Effector memory CD8-positive, alpha-beta T cell (primary cell): ENCODE measurements around the gene PAX3.
A peak's percentile ranks its signal among the peaks of the same experiment; 100 is the strongest.

Source experiments
- ATAC-seq: fragments of 150-1000 bp; cut with Tn5 transposase; replicated peaks from 2 replicates; pipeline ENCODE4 v1.10.0; 2021; ENCODE audit warnings: mild to moderate bottlenecking, moderate library complexity
- DNase-seq, 3 experiments: peaks; one replicate each; pipeline ENCODE4 v3.0.0; 2021
- H3K27ac Mint-ChIP-seq, 2 donors: one replicate each; pipeline ENCODE4 v1.8.0; 2022; ENCODE audit warnings: mild to moderate bottlenecking in 2 of 2, mixed read lengths in 2 of 2, moderate library complexity in 2 of 2
- H3K27me3 Mint-ChIP-seq, 2 donors: one replicate each; pipeline ENCODE4 v1.8.0; 2022; ENCODE audit warnings: mixed read lengths in 2 of 2
- H3K36me3 Mint-ChIP-seq: one replicate; pipeline ENCODE4 v1.8.0; 2022; ENCODE audit warnings: mild to moderate bottlenecking, moderate library complexity, mixed read lengths; ENCODE audit not compliant: insufficient read depth
- H3K4me1 Mint-ChIP-seq, 2 donors: one replicate each; pipeline ENCODE4 v1.8.0; 2022; ENCODE audit warnings: low read depth in 2 of 2, mixed read lengths in 2 of 2
- H3K4me3 Mint-ChIP-seq, 2 donors: one replicate each; pipeline ENCODE4 v1.8.0; 2022; ENCODE audit warnings: mild to moderate bottlenecking in 2 of 2, mixed read lengths in 2 of 2, moderate library complexity in 2 of 2
- H3K9me3 Mint-ChIP-seq, 2 donors: one replicate each; pipeline ENCODE4 v1.8.0; 2022; ENCODE audit warnings: mixed read lengths in 2 of 2
- total RNA-seq, 9 experiments: gene quantifications; one replicate each; lab custom pipeline; 2026; lab: John Stamatoyannopoulos, UW

The PAX3 gene
- 0 to 1.1 (median 0) reads per million in 9 experiments for total RNA-seq

DNA sequence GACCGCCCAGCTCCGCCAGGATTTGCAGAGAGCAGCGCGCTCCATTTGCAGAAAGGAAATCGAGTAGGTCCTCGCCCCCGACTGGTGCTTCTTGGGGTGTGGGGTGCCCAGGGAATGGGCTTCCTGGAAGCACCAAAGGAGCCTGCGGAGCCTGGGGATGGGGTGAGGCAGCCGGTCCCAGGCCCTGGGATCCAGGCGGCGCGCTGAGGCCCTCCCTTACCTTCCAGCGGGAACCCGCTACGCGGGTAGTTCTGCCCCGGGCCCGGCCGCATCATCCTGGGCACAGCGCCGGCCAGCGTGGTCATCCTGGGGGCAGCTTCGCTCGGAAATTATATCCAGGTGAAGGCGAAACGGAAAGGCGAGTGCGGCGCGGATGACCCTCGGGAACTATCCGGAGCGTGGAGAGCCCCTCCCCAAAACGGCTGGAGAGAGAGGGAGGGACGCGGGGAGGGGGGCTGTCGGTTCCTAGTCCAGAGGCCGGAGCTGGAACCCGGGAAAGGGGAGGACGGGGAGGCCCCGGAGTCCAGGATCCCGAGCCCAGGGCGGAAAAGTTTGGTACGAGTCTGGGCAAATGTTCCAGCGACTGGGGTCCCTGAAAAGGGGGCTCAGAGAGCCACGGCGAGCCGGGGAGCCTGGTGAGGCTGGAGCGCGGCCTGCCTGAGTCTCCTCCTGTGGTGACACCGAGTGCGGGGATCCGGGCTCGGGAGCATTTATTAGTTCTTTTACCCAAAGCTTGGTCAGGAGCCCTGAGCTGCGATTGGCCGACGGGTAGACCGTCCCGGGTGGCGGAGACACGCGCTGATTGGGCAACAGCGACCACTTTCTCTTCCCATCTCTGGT is at the start of gene PAX3:
Gene PAX3, minus strand, starts transcription at position 688 of the 840 bp plus-strand sequence. Its CDS starts 383 bp downstream, at position 305.
- peaks cover 11% of the 10 kb centered on the region for H3K36me3 Mint-ChIP-seq
- ATAC-seq (no peak), DNase-seq (no peak)
- H3K27me3 Mint-ChIP-seq: peaks cover 97 to 100% of the 10 kb centered on the region in 2 donors
- no peak within 1 kb of the TSS for H3K27ac Mint-ChIP-seq
- no peak within 1 kb of the TSS for H3K4me3 Mint-ChIP-seq
- H3K9me3 Mint-ChIP-seq: peaks cover 2 to 8% of the 10 kb centered on the region in 2 donors
- peaks cover 16 to 18% of the 10 kb centered on the region in 2 donors for H3K4me1 Mint-ChIP-seq

DNA sequence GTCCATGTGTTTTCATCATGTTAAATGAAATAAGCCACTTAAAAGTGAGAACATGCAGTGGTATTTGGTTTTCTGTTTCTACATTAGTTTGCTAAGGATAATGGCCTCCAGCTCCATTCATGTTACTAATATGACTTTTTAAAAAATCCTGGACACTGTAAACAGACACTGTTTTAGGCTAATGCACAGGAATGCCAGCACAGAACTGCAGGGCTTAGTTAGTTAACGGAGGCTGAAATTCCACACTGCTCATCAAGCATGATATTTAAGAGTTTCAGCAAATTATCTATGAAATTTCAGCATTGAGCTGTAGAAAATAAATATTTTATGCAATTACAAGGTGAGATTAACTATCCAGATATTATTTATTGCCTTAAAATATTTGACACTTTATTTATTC is 42.5 kb upstream of the PAX3 start:
- no peak overlapping the region for H3K27ac Mint-ChIP-seq
- H3K4me1 Mint-ChIP-seq: no peaks in the 10 kb centered on the region
- no peak overlapping the region for H3K4me3 Mint-ChIP-seq
- H3K36me3 Mint-ChIP-seq: no peaks in the 10 kb centered on the region
- peaks cover 0 to 2% of the 10 kb centered on the region in 2 donors for H3K9me3 Mint-ChIP-seq
- ATAC-seq: no peak
- no peak for DNase-seq
- no peaks in the 10 kb centered on the region for H3K27me3 Mint-ChIP-seq

DNA sequence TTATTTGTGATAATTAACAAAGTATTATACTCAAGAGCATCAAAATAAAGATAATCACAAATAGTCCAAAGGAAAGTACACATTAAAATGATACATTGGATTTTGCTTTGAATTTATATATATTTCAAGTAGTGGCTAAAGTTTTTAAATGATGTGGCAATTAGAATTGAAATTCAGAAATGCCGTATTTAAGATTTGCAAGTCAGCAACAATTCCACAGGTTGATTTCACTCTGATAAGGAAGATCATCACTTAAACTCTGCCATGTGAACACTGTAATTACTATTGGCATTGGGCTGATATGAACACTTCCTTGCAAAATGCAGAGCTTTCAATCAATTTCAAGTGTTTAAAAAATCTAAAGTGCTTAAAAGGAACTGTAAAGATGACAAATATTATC is 39.6 kb upstream of the PAX3 start:
- no peak for ATAC-seq
- H3K27ac Mint-ChIP-seq: no peak overlapping the region
- H3K4me3 Mint-ChIP-seq: no peak overlapping the region
- no peak for DNase-seq
- peaks cover 8 to 10% of the 10 kb centered on the region in 2 donors for H3K9me3 Mint-ChIP-seq
- H3K36me3 Mint-ChIP-seq: no peaks in the 10 kb centered on the region
- H3K27me3 Mint-ChIP-seq: no peaks in the 10 kb centered on the region
- no peaks in the 10 kb centered on the region for H3K4me1 Mint-ChIP-seq

DNA sequence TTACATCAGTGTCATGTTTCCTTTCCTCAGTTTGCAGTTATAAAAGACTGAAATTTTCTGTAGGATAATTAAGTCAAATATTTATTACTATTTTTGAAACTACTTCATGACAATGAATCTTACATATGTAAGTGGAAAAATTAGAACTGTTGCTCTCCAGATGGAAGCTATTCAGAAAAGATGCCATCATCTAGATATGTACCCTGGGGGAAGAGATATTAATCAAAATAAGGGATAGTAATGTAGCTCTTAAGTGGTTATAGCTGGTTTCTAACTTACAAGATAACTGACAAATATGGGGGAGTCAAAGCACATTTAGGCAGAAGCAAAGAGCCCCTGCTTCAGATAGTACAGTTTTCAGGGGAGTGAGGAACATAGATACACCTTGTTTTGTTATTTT is 38.1 kb upstream of the PAX3 start:
- peaks cover 0 to 6% of the 10 kb centered on the region in 2 donors for H3K27me3 Mint-ChIP-seq
- H3K4me3 Mint-ChIP-seq: no peak overlapping the region
- no peak for ATAC-seq
- peaks cover 13% of the 10 kb centered on the region in 2 donors for H3K9me3 Mint-ChIP-seq
- H3K36me3 Mint-ChIP-seq: no peaks in the 10 kb centered on the region
- H3K4me1 Mint-ChIP-seq: no peaks in the 10 kb centered on the region
- no peak overlapping the region for H3K27ac Mint-ChIP-seq
- no peak for DNase-seq

DNA sequence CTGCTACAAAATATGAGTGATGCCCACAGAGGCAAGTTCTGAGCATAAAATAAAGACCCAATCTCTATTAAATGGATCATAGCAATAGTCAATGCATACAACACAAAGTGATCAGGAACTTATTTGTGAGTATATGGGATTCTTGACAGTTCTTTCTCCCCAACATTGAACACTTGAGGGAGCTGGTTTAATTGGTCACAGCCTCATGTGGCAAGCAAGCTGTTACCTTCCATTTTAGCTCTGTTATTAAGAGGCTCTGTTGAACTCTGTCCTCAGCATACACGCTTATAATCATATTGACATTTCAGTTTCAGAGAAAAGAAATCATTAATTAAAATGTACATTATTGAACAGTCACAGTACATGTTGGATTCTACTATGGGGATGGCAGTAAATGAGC is 37.6 kb upstream of the PAX3 start:
- Mint-ChIP-seq H3K9me3 (peaks cover 13% of the 10 kb centered on the region in 2 donors), H3K4me1 (no peaks in the 10 kb centered on the region), H3K4me3 (no peak overlapping the region), H3K27ac (no peak overlapping the region), H3K27me3 (peaks cover 0 to 6% of the 10 kb centered on the region in 2 donors), H3K36me3 (no peaks in the 10 kb centered on the region)
- ATAC-seq: no peak
- DNase-seq: no peak

DNA sequence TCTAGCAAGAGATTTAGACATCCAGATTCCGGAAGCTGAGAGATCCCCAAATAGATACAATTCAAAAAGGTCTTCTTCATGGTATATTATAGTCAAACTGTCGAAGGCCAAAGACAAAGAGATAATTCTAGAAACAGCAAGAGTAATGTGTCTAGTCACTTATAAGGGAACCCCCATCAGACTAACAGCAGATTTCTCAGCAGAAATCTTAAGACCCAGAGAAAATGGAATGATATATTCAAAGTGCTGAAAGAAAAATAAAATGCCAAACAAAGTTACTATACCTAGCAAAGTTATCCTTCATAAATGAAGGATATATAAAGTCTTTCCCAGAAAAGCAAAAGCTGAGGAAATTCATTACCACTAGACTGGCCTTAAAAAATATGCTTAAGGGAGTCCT is 36.1 kb upstream of the PAX3 start:
- no peaks in the 10 kb centered on the region for H3K4me1 Mint-ChIP-seq
- no peak overlapping the region for H3K4me3 Mint-ChIP-seq
- peaks cover 0 to 6% of the 10 kb centered on the region in 2 donors for H3K27me3 Mint-ChIP-seq
- no peak overlapping the region for H3K27ac Mint-ChIP-seq
- DNase-seq (no peak), ATAC-seq (no peak)
- no peaks in the 10 kb centered on the region for H3K36me3 Mint-ChIP-seq
- peaks cover 12 to 13% of the 10 kb centered on the region in 2 donors for H3K9me3 Mint-ChIP-seq

DNA sequence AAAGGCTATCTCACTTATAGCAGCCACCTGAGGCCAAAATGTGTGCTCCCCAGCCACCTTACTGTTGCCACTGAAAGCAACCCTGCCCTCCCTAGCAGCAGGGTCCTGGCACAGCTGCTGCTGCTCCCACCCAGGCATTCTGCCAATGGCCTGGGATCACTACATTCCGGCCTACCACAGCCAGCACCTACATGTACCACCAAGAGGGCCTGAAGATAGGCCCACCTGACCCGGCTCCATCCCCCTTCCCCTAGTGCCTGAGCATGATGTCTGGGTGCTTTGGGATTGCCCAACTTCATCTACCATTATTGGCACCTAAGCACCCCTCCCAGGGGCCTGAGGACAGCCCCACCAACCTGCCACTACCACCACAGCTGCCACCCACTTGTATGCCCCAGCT is 34.6 kb upstream of the PAX3 start:
- ATAC-seq (no peak), DNase-seq (no peak)
- no peak overlapping the region for H3K27ac Mint-ChIP-seq
- H3K36me3 Mint-ChIP-seq: no peaks in the 10 kb centered on the region
- no peak overlapping the region for H3K4me3 Mint-ChIP-seq
- peaks cover 12 to 13% of the 10 kb centered on the region in 2 donors for H3K9me3 Mint-ChIP-seq
- no peaks in the 10 kb centered on the region for H3K4me1 Mint-ChIP-seq
- peaks cover 0 to 6% of the 10 kb centered on the region in 2 donors for H3K27me3 Mint-ChIP-seq

DNA sequence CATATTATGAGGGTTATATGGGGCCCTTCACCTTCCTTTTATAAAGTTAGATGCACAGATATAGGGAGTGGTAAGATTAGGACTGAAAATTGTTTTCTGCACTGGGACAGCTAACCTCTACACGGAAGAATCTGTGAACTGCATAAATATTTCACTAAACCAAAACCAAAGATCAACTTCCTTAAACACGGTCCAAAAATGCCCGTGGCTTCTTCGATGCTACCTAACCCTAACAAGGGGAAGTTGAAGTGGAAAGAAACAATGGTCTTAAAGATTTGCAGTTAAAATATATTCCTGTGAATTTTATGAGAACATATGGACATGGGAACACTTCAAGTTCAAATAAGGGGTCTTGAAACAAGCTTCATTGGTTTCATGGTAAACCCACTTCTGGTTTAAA is 33.3 kb upstream of the PAX3 start:
- Mint-ChIP-seq H3K9me3 (peaks cover 12 to 13% of the 10 kb centered on the region in 2 donors), H3K4me1 (no peaks in the 10 kb centered on the region), H3K27ac (no peak overlapping the region), H3K36me3 (no peaks in the 10 kb centered on the region), H3K27me3 (peaks cover 0 to 6% of the 10 kb centered on the region in 2 donors), H3K4me3 (no peak overlapping the region)
- DNase-seq: no peak
- ATAC-seq: no peak

DNA sequence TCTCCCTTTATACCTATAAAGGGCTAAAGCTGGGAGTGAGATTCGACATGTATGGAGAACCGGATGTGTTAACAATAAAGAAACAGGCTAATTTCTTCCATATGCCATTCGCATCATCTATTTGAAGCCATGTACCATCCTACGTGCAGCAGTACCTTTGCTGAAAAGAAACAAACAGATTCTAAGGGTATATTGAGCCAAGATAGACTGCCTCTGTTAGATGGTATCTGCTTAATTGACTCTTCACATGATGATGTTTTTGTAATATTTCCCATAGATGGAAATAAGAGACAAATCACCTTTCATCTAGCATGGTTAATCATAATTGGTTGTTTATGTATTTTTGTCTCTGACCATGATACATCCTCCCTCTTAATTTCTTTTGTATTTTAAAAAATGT is 32.1 kb upstream of the PAX3 start:
- peaks cover 0 to 6% of the 10 kb centered on the region in 2 donors for H3K27me3 Mint-ChIP-seq

DNA sequence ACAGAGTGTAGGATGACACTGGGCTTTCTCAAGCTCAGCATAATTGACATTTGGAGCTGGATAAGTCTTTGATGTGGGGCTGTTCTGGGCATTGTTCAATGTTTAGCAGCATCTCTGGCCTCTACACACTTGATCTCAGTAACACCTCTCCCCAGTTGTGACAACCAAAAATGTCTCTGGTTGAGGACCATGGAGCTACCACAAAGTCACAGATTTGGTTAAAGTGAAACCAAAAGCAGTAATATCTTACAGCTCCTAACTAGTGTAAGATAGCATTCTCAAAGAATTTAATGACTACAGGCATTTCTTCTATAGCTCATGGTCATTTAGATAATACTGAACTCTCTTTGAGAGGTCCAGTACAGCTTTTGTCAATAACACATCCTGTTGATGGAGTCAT is 23.4 kb upstream of the PAX3 start:
- Mint-ChIP-seq H3K27me3 (peaks cover 11 to 37% of the 10 kb centered on the region in 2 donors), H3K36me3 (peaks cover 3% of the 10 kb centered on the region), H3K9me3 (no peaks in the 10 kb centered on the region), H3K4me3 (no peak overlapping the region), H3K27ac (no peak overlapping the region), H3K4me1 (peaks cover 4 to 6% of the 10 kb centered on the region in 2 donors)
- no peak for DNase-seq
- no peak for ATAC-seq

More for the DNA sequence above, 32.1 kb upstream of the PAX3 start:
- DNase-seq (no peak), ATAC-seq (no peak)
- Mint-ChIP-seq H3K27ac (no peak overlapping the region), H3K36me3 (no peaks in the 10 kb centered on the region), H3K9me3 (peaks cover 12 to 13% of the 10 kb centered on the region in 2 donors), H3K4me1 (no peaks in the 10 kb centered on the region), H3K4me3 (no peak overlapping the region)

DNA sequence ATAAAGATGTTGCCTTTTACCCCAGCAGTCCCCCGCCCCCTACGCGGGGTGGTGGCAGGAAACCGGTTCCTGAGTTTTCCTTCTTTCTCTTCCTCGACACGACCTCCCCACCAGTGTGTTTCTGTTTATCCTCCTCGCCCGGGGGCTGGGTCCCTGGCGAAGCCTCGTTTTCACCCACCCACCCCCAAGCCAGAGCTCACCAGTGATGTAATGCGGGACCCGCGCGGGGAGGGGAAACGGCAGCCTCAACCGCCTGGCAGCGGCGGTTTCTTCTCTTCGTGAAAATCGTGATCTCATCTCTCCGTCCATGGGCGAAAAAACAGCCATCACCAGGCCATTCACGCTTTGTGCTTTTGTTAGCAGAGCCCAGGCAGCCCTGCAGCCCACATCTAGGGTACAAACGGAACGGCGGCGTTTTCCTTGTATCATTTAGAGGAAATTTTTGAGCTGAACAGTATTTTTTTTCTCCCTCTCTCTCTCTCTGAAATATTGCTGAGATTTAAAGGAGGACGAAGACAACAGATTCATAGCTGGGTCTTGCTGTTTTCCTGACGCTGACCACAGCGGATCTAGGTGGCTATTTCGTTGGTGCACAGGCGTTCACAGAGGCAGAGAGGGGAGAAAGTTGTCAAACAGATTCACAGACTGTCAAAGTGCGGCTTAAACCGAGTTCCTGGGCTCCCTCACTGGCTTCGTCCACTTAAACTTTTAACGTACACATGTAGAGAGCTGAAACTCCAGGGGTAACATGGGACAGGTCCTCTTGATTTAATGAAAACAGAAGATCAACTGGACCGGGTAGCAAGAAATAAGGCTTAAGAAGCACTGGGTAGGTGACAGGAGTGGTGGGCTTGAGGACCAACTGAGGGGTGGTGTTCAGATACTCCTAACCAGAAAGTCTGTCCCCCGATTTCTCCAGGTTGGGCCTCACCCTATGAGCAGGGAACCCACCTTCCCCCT is 21.9 kb upstream of the PAX3 start:
- no peaks in the 10 kb centered on the region for H3K9me3 Mint-ChIP-seq
- peak overlapping the region; percentile 41 to 63 for H3K4me3 Mint-ChIP-seq
- no peak overlapping the region for H3K27ac Mint-ChIP-seq
- peaks cover 16 to 44% of the 10 kb centered on the region in 2 donors for H3K27me3 Mint-ChIP-seq
- peaks cover 3% of the 10 kb centered on the region for H3K36me3 Mint-ChIP-seq
- ATAC-seq (no peak), DNase-seq (no peak)
- peaks cover 4 to 6% of the 10 kb centered on the region in 2 donors for H3K4me1 Mint-ChIP-seq

DNA sequence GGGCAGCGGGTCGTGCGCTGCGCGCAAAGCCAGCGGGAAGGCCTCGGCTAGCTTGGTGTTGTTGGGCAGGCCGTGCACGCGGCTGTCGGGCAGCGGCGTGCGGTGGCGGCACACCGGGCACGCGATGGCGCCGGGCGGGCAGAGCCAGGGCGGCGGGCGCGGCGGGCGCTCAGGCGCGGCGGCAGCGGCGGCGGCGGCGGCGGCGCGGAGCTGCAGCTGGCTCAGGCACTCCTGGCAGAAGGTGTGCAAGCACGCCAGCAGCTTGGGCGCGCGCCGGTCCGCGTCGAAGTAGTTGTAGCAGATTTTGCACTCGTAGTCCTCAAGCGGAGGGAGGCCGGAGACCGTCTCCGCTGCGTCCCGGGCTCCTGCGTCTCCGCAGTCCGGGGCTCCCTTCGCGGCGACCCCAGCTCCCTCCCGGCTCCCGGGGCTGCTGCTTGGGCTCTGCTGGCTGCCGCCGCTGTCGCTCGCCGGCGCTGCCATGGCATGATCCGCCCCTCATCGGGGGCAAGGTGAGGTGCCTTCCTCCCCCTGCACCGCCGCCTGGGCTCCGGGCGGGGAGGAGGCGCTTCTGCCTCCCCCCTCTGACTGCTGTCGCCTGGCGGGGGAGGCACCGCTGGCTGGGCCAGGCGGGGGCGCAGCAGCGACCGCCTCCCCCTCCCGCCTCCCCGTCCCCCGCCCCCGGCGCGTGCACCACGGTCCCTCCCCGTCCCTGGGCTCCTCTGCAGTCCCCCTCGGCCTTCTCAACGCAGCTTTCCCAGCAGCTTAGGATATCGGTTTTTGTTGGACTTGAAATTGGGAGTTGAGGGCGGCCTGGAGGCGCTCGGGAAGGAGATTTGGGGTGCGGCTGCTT is 21.0 kb upstream of the PAX3 start:
- ATAC-seq (peak; percentile 39), DNase-seq (no peak)
- Mint-ChIP-seq H3K4me1 (peaks cover 4 to 6% of the 10 kb centered on the region in 2 donors), H3K27me3 (peaks cover 20 to 53% of the 10 kb centered on the region in 2 donors), H3K4me3 (peak overlapping the region; percentile 41 to 63), H3K36me3 (peaks cover 3% of the 10 kb centered on the region), H3K27ac (no peak overlapping the region), H3K9me3 (no peaks in the 10 kb centered on the region)
